ENCODE measurements around the gene FBXO15. TPM values are rescaled to one million over a fixed set of nuclear protein-coding genes. Genes with fewer than 3 reads are reported as not detected.

Gene FBXO15
- total RNA-seq, 1 donor from 2014 or later = not detected

DNA sequence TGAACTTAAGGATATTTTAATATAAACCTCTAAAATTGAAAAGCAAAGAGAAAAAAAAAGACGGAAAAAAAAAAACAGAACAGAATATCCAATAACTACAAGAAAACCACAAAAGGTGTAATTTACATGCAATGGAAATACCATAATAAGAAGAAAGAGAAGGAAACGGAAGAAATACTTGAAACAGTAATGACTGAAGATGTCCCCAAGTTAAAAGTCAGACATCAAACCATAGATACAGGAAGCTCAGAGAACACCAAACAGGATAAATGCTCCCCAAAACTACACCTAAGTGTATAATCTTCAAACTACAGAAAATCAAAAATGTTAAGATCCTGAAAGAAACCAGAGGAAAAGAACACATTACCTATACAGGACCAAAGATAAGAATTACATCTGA lies 39.2 kb downstream of the FBXO15 start:
- Histone ChIP-seq H3K4me1 (no peaks in the 10 kb centered on the region), H3K9me3 (no peaks in the 10 kb centered on the region), H3K36me3 (no peaks in the 10 kb centered on the region), H3K27me3 (no peaks in the 10 kb centered on the region), H3K4me3 (no peak overlapping the region), H3K27ac (no peak overlapping the region)
- TF ChIP-seq POLR2AphosphoS5 (IDR thresholded peaks at IDR 0.05; ENCODE audit: insufficient read depth in 1 of 2, low read depth in 1 of 2) (no peak), POLR2A (IDR thresholded peaks at IDR 0.05) (no peak)
- TF ChIP-seq, protein P1, sequence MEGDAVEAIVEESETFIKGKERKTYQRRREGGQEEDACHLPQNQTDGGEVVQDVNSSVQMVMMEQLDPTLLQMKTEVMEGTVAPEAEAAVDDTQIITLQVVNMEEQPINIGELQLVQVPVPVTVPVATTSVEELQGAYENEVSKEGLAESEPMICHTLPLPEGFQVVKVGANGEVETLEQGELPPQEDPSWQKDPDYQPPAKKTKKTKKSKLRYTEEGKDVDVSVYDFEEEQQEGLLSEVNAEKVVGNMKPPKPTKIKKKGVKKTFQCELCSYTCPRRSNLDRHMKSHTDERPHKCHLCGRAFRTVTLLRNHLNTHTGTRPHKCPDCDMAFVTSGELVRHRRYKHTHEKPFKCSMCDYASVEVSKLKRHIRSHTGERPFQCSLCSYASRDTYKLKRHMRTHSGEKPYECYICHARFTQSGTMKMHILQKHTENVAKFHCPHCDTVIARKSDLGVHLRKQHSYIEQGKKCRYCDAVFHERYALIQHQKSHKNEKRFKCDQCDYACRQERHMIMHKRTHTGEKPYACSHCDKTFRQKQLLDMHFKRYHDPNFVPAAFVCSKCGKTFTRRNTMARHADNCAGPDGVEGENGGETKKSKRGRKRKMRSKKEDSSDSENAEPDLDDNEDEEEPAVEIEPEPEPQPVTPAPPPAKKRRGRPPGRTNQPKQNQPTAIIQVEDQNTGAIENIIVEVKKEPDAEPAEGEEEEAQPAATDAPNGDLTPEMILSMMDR (IDR thresholded peaks at IDR 0.05) = no peak
- intact Hi-C loops (cut with DNase I) = no loop called here
- DNase-seq (ENCODE audit: extremely low spot score in 2 of 2) = no peak

DNA sequence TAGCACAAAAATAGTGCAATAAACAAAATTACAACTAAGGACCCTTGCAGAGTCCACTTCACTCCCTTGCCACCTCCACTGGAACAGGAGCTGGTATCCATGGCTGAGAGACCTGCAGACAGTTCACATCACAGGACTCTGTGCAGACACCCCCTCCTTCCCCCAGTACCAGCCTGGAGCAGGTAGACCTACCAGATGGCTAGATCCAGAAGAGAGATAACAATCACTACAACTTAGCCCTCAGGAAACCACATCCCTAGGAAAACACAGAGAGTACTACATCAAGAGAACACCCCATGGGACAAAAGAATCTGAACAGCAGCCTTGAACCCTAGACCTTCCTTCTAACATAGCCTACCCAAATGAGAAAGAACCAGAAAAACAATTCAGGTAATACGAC lies 49.8 kb downstream of the FBXO15 start:
- no peak for DNase-seq (ENCODE audit: extremely low spot score in 2 of 2)
- intact Hi-C loops (cut with DNase I) = no loop called here
- Histone ChIP-seq H3K27me3 (no peaks in the 10 kb centered on the region), H3K4me1 (no peaks in the 10 kb centered on the region), H3K9me3 (no peaks in the 10 kb centered on the region), H3K27ac (no peak overlapping the region), H3K36me3 (no peaks in the 10 kb centered on the region), H3K4me3 (no peak overlapping the region)
- no peak for TF ChIP-seq POLR2AphosphoS5 (IDR thresholded peaks at IDR 0.05; ENCODE audit: insufficient read depth in 1 of 2, low read depth in 1 of 2)
- TF ChIP-seq, protein P1 (IDR thresholded peaks at IDR 0.05) = no peak
- no peak for TF ChIP-seq POLR2A (IDR thresholded peaks at IDR 0.05)

DNA sequence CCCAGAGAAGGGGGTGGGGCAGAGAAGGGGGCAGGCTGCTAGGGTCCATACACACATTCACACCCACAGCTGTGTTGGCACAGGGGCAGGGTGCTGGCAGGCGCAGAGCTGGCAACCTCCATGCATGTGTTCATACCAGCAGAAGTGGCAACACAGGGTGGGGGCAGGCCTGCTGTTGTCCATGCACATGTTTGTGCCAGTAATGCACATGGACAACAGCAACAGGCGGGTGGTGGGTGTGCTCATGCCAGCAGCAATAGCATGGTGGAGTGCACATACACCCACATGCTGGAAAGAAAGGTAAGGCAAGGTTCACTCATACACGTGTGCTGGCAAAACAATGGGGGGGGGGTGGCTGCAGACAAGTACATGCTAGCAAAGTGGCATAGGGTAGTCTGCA lies 54.7 kb downstream of the FBXO15 start:
- DNase-seq (ENCODE audit: extremely low spot score in 2 of 2) = no peak
- Histone ChIP-seq H3K36me3 (no peaks in the 10 kb centered on the region), H3K4me3 (no peak overlapping the region), H3K9me3 (no peaks in the 10 kb centered on the region), H3K27me3 (no peaks in the 10 kb centered on the region), H3K4me1 (no peaks in the 10 kb centered on the region), H3K27ac (no peak overlapping the region)
- intact Hi-C loops (cut with DNase I) = no loop called here
- TF ChIP-seq, protein P1 (IDR thresholded peaks at IDR 0.05) = no peak
- TF ChIP-seq POLR2A (IDR thresholded peaks at IDR 0.05) = no peak
- no peak for TF ChIP-seq POLR2AphosphoS5 (IDR thresholded peaks at IDR 0.05; ENCODE audit: insufficient read depth in 1 of 2, low read depth in 1 of 2)

DNA sequence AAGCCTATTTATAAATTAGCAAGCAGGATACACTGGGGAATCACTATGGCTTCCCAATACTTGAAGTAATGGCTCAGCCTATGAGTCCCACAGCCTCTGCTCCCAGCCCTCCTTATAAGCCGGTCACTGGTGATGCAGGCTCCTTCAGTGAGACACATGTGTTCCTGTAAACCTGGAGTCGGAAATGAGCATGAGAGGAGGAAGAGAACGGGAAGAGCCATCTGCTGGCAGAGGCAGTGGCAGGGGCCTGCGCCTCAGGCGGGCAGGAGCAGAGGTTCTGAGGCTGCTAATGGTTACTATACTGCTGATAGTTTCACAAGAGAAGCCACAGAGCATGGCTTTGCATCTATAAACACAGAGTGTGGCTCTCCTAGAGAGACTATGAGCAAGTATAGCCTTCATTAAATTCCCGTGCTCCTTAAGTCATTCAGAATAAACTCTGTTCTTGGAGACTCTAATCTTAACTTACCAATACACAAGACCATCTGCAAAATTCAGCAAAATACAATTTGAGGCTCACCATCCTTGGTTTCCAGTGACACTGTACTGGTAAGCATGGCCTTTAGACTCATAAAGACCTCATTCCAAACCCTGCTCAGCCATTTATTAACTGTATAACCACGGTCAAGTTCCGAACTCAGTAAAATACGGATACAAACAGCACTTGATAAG lies 63.3 kb downstream of the FBXO15 start:
- H3K27ac ChIP-seq = no peak overlapping the region
- H3K9me3 ChIP-seq = no peaks in the 10 kb centered on the region
- intact Hi-C loops (cut with DNase I) = no loop called here
- no peak overlapping the region for H3K4me3 ChIP-seq
- no peaks in the 10 kb centered on the region for H3K27me3 ChIP-seq
- no peak for DNase-seq (ENCODE audit: extremely low spot score in 2 of 2)
- H3K4me1 ChIP-seq = no peaks in the 10 kb centered on the region
- TF ChIP-seq POLR2AphosphoS5 (IDR thresholded peaks at IDR 0.05; ENCODE audit: insufficient read depth in 1 of 2, low read depth in 1 of 2) = no peak
- no peak for TF ChIP-seq POLR2A (IDR thresholded peaks at IDR 0.05)
- TF ChIP-seq, protein P1 (IDR thresholded peaks at IDR 0.05) = no peak
- no peaks in the 10 kb centered on the region for H3K36me3 ChIP-seq

DNA sequence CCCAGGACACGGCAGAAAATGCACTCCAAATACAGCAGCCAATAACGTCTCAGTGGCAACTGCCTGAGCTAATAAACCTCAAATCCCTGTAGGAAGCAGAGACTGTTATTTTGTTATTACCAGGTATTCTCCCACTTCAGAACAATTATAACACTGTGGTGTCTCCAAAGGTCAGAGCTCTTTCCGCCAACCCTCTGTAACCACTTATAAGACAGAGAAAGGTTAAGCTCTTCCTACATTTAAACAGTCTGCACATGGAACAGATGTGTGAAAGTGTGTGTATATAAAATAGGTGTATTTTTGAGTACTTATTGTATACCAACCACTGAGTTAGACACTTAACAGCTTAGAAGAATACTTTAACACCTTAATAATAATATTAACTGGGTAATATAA lies 64.1 kb downstream of the FBXO15 start:
- intact Hi-C loops (cut with DNase I) = no loop called here
- no peak overlapping the region for H3K27ac ChIP-seq
- no peaks in the 10 kb centered on the region for H3K27me3 ChIP-seq
- no peak overlapping the region for H3K4me3 ChIP-seq
- H3K9me3 ChIP-seq = no peaks in the 10 kb centered on the region
- no peaks in the 10 kb centered on the region for H3K36me3 ChIP-seq
- TF ChIP-seq POLR2A (IDR thresholded peaks at IDR 0.05) (no peak), POLR2AphosphoS5 (IDR thresholded peaks at IDR 0.05; ENCODE audit: insufficient read depth in 1 of 2, low read depth in 1 of 2) (no peak)
- TF ChIP-seq, protein P1 (IDR thresholded peaks at IDR 0.05) = no peak
- no peak for DNase-seq (ENCODE audit: extremely low spot score in 2 of 2)
- no peaks in the 10 kb centered on the region for H3K4me1 ChIP-seq

Measured in vagina (tissue), 2 donors.